Suprapubic skin (tissue), 4 donors: ENCODE measurements around the gene OSBPL9. TPM values are rescaled to one million over a fixed set of nuclear protein-coding genes. Genes with fewer than 3 reads are reported as not detected.

Experiments used
- DNase-seq, 2 donors: peaks; one replicate each; pipeline ENCODE4 v3.0.0-alpha.2; 2019; ENCODE audit warnings: low spot score in 2 of 2
- H3K27ac ChIP-seq: fragments of 200-600 bp; sonication (generic); one replicate; pipeline ENCODE4 v1.5.1; 2019
- H3K27me3 ChIP-seq: fragments of 200-600 bp; sonication (generic); one replicate; pipeline ENCODE4 v1.5.1; 2019
- H3K36me3 ChIP-seq: fragments of 200-600 bp; sonication (generic); one replicate; pipeline ENCODE4 v1.5.1; 2019
- H3K4me1 ChIP-seq: fragments of 200-600 bp; sonication (generic); one replicate; pipeline ENCODE4 v1.5.1; 2019
- H3K4me3 ChIP-seq: fragments of 200-600 bp; sonication (generic); one replicate; pipeline ENCODE4 v1.5.1; 2019; ENCODE audit warnings: mild to moderate bottlenecking
- H3K9me3 ChIP-seq: fragments of 200-600 bp; sonication (generic); one replicate; pipeline ENCODE4 v1.5.1; 2019
- EP300 ChIP-seq: sonication (generic); formaldehyde crosslinking; IDR thresholded peaks from one replicate; pipeline ENCODE4 v1.6.1; 2017; ENCODE audit warnings: antibody characterized with exemption
- POLR2A ChIP-seq, 2 donors: fragments of 450-650 bp; IDR thresholded peaks; one replicate each; pipeline ENCODE4 v1.6.1; 2017; ENCODE audit warnings: antibody characterized with exemption in 2 of 2, mild to moderate bottlenecking in 2 of 2, moderate library complexity in 2 of 2
- POLR2AphosphoS5 ChIP-seq, 3 donors: sonication (generic); formaldehyde crosslinking; IDR thresholded peaks; one replicate each; pipeline ENCODE4 v1.6.1; 2017; ENCODE audit warnings: antibody characterized with exemption in 3 of 3
- WGBS: methylation state at CpG from one replicate; pipeline ENCODE4 v1.1.5; 2018; 5-methylcytosine and 5-hydroxymethylcytosine counted together
- total RNA-seq, 4 donors: library from RNA; depleted of rRNA; stranded (reverse); fragments of >200 nt; gene quantifications; one replicate each; pipeline ENCODE4 v1.1.0, GENCODE V29; 2016
- TF ChIP-seq, protein P1 (sequence below), 2 donors: fragments of 200-600 bp in 1 of 2; fragments of 450-650 bp in 1 of 2; sonication (generic) in 1 of 2; IDR thresholded peaks; one replicate each; pipeline ENCODE4 v1.5.1; 2016 to 2019; ENCODE audit warnings: antibody characterized with exemption in 2 of 2, mild to moderate bottlenecking in 1 of 2, moderate library complexity in 1 of 2

OSBPL9 gene
- total RNA-seq, 4 donors from 2014 or later = 49.7 to 166 (median 90.4) TPM

DNA sequence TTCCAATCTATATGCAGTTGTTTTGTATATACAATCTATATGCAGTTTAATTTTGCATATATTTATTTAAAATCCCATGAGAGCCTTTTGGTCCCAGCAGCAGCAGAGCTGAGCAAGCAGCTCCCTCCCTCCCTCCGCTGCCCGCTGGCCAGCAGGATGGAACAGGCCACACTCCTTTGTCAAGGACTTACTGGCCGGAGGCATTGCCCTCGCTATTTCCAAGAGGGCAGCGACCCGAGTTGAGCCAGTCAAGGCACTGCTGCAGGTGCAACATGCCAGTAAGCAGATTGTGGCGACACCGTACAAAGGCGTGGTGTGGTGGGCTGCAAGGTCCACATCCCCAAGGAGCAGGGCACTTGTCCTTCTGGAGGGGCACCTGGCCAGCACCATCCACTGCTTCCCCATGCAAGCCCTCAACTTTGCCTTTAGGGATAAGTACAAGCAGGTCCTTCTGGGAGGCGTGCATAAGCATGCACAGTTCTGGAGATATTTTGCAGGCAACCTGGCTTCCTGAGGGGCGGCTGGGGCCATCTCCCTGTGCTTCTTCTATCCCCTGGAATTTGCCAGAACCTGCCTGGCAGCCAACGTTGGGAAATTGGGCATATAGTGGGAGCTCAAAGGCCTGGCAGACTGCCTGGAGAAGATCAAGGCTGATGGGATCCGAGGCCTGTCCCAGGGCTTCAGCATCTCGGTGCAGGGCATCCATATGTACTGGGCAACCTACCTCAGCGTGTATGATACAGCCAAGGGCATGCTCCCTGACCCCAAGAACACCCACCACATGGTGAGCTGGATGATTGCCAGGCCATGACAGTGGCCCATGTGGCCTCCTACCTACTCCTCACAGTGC is 92.2 kb downstream of the OSBPL9 start:
- H3K36me3 ChIP-seq = no peaks in the 10 kb centered on the region
- H3K4me1 ChIP-seq = no peaks in the 10 kb centered on the region
- no peak for TF ChIP-seq EP300
- TF ChIP-seq POLR2A (IDR thresholded peaks at IDR 0.05) = no peak
- no peak for TF ChIP-seq POLR2AphosphoS5 (IDR thresholded peaks at IDR 0.05)
- H3K27me3 ChIP-seq = no peaks in the 10 kb centered on the region
- no peak for DNase-seq
- no peak overlapping the region for H3K4me3 ChIP-seq
- H3K9me3 ChIP-seq = no peaks in the 10 kb centered on the region
- no peak overlapping the region for H3K27ac ChIP-seq
- WGBS = 88% methylated on average over 13 of the region's 15 CpGs

DNA sequence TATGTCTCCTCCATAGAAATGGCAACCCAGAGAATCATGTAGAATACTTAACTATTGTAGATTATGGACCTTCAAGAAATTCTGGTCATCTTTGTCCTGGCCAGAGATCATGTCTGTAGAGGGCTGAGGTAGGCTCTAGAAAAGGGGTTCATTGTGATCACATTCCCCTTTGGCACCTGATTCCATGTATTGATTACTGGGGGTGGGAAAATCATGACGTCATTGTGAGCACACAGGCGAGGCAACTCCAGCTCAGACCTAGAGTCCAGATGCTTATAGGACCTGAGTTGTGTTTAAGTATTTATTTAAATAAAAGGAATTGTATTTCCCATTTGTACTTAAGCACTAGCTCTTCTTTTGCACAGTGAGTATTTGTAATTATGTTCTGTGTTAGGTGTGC is 93.1 kb downstream of the OSBPL9 start:
- Histone ChIP-seq H3K4me1 (no peaks in the 10 kb centered on the region), H3K36me3 (no peaks in the 10 kb centered on the region), H3K9me3 (no peaks in the 10 kb centered on the region), H3K27me3 (no peaks in the 10 kb centered on the region), H3K4me3 (no peak overlapping the region), H3K27ac (no peak overlapping the region)
- WGBS = 97% methylated on average over 2 of the region's 2 CpGs
- no peak for DNase-seq
- no peak for TF ChIP-seq POLR2AphosphoS5 (IDR thresholded peaks at IDR 0.05)
- no peak for TF ChIP-seq EP300
- TF ChIP-seq, protein P1, sequence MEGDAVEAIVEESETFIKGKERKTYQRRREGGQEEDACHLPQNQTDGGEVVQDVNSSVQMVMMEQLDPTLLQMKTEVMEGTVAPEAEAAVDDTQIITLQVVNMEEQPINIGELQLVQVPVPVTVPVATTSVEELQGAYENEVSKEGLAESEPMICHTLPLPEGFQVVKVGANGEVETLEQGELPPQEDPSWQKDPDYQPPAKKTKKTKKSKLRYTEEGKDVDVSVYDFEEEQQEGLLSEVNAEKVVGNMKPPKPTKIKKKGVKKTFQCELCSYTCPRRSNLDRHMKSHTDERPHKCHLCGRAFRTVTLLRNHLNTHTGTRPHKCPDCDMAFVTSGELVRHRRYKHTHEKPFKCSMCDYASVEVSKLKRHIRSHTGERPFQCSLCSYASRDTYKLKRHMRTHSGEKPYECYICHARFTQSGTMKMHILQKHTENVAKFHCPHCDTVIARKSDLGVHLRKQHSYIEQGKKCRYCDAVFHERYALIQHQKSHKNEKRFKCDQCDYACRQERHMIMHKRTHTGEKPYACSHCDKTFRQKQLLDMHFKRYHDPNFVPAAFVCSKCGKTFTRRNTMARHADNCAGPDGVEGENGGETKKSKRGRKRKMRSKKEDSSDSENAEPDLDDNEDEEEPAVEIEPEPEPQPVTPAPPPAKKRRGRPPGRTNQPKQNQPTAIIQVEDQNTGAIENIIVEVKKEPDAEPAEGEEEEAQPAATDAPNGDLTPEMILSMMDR (IDR thresholded peaks at IDR 0.05) = no peak
- TF ChIP-seq POLR2A (IDR thresholded peaks at IDR 0.05) = no peak

DNA sequence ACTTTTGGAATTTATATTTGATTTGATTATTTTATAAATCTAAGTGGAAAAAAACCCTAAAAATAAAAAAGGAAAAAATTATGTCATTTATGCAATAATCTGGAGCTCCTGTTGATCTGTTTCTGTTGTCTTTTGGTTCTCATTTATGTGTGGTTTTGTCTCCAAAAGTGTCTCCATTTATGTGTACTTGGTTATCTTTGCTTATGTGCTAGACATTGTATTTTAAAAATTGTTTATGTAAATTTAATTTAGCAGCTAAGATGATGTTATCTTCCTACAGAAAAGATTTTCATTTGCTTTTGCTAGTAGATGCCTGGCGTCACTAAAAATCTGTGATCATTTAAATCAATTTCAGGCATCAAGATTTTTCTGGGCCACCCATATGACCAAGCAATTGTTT is 95.7 kb downstream of the OSBPL9 start:
- H3K9me3 ChIP-seq = no peaks in the 10 kb centered on the region
- WGBS = 97% methylated on average over 1 of the region's 1 CpG
- no peak for DNase-seq
- H3K36me3 ChIP-seq = no peaks in the 10 kb centered on the region
- no peak overlapping the region for H3K27ac ChIP-seq
- TF ChIP-seq EP300 (no peak), POLR2AphosphoS5 (IDR thresholded peaks at IDR 0.05) (no peak), POLR2A (IDR thresholded peaks at IDR 0.05) (no peak)
- TF ChIP-seq, protein P1 (IDR thresholded peaks at IDR 0.05) = no peak
- no peaks in the 10 kb centered on the region for H3K27me3 ChIP-seq
- H3K4me1 ChIP-seq = no peaks in the 10 kb centered on the region
- H3K4me3 ChIP-seq = no peak overlapping the region

DNA sequence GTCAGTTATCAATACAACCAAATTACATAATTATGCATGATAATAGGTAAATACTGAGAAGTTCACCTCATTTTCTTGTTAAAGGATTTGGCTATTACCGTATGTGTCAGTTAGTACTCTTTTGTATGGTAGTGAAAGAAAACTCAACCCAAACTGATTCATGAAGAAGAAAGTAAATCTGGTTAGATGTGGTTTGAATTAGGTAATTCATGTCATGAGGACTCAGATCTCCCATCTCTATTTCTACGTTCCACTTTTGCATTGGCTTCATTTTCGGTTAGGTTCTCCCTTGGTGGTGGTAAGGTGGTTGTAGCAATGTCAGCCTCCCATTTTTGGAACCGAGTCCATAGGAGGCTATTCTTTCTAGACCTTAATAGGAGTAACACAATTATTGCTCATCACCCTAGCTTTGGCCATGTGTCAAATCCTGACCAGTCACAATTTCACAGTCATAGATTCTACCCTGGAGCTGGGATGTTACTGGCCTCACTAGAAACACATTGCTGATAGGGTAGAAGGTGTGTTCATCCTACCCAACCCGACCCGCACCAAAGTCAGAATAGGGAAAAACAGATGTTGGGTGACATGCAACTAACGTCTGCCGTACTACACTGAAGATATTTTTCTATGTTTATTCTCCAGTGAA is 97.6 kb downstream of the OSBPL9 start:
- Histone ChIP-seq H3K4me1 (no peaks in the 10 kb centered on the region), H3K27ac (no peak overlapping the region), H3K4me3 (no peak overlapping the region), H3K36me3 (no peaks in the 10 kb centered on the region), H3K27me3 (no peaks in the 10 kb centered on the region), H3K9me3 (no peaks in the 10 kb centered on the region)
- WGBS = 95% methylated on average over 8 of the region's 8 CpGs
- no peak for DNase-seq
- TF ChIP-seq EP300 (no peak), POLR2AphosphoS5 (IDR thresholded peaks at IDR 0.05) (no peak), POLR2A (IDR thresholded peaks at IDR 0.05) (no peak)
- TF ChIP-seq, protein P1 (IDR thresholded peaks at IDR 0.05) = no peak

DNA sequence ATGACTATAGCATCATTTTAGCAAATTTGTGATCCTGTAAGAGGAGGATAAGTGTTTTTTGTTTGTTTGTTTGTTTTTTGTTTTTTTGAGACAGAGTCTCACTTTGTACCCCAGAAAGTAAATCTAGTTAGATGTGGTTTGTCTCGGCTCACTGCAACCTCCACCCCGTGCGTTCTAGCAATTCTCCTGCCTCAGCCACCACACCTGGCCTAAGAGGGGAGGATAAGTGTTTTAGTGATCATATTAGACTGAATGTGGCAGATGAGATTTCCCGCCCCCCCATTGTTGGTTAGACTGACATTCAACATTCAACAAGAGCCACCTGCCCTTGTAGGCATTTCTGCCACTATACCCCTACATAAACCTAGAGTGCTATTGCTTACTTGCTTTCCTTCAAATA is 98.5 kb downstream of the OSBPL9 start:
- WGBS = 93% methylated on average over 4 of the region's 4 CpGs
- Histone ChIP-seq H3K36me3 (no peaks in the 10 kb centered on the region), H3K4me3 (no peak overlapping the region), H3K27me3 (no peaks in the 10 kb centered on the region), H3K4me1 (no peaks in the 10 kb centered on the region), H3K9me3 (no peaks in the 10 kb centered on the region), H3K27ac (no peak overlapping the region)
- DNase-seq = no peak
- TF ChIP-seq POLR2A (IDR thresholded peaks at IDR 0.05) (no peak), EP300 (no peak), POLR2AphosphoS5 (IDR thresholded peaks at IDR 0.05) (no peak)
- TF ChIP-seq, protein P1 (IDR thresholded peaks at IDR 0.05) = no peak
